Ascending aorta (tissue), 2 donors: ENCODE measurements around the gene GLG1. TPM values are rescaled to one million over a fixed set of nuclear protein-coding genes. Genes with fewer than 3 reads are reported as not detected.
A peak's percentile ranks its signal among the peaks of the same experiment; 100 is the strongest.

Source experiments
- DNase-seq, 2 donors: peaks; one replicate each; pipeline ENCODE4 v3.0.0-alpha.2; 2019; ENCODE audit warnings: low spot score in 2 of 2
- H3K27ac ChIP-seq, 2 donors: fragments of 200-600 bp; sonication (generic); one replicate each; pipeline ENCODE4 v1.5.1; 2016 to 2017; ENCODE audit warnings: mild to moderate bottlenecking in 1 of 2
- H3K27me3 ChIP-seq: fragments of 200-600 bp; sonication (generic); one replicate; pipeline ENCODE4 v1.5.1; 2017
- H3K36me3 ChIP-seq, 2 donors: fragments of 200-600 bp; sonication (generic); one replicate each; pipeline ENCODE4 v1.5.1; 2016
- H3K4me1 ChIP-seq, 2 donors: fragments of 200-600 bp; sonication (generic); one replicate each; pipeline ENCODE4 v1.5.1; 2016 to 2017; ENCODE audit warnings: mild to moderate bottlenecking in 1 of 2
- H3K4me3 ChIP-seq, 2 donors: fragments of 200-600 bp; sonication (generic); one replicate each; pipeline ENCODE4 v1.5.1; 2016 to 2017; ENCODE audit warnings: mild to moderate bottlenecking in 1 of 2
- H3K9me3 ChIP-seq, 2 donors: fragments of 200-600 bp; sonication (generic); one replicate each; pipeline ENCODE4 v1.5.1; 2016
- CTCF ChIP-seq, 3 experiments: fragments of 200-600 bp in 2 of 3; fragments of 450-650 bp in 1 of 3; sonication (generic) in 2 of 3; IDR thresholded peaks; one replicate each; pipeline ENCODE4 v1.5.1; 2016 to 2019; ENCODE audit warnings: antibody characterized with exemption in 3 of 3, mild to moderate bottlenecking in 1 of 3, moderate library complexity in 1 of 3
- intact Hi-C: fragments of 100-400 bp; cut with DNase I; formaldehyde crosslinking; loops from one replicate; pipeline ENCODE4 v1.15.1; 2023
- total RNA-seq: library from RNA; depleted of rRNA; stranded (reverse); fragments of >200 nt; gene quantifications from one replicate; pipeline ENCODE4 v1.1.0, GENCODE V29; 2016

Gene GLG1
- total RNA-seq, 1 donor from 2014 or later: 77.0 TPM

GRCh38 chr16:74455619-74456289 lies 151.2 kb downstream of the GLG1 start:
- TF ChIP-seq CTCF (IDR thresholded peaks at IDR 0.05): no peak
- Histone ChIP-seq H3K27me3 (no peaks in the 10 kb centered on the region), H3K36me3 (peaks cover 62 to 86% of the 10 kb centered on the region in 2 donors), H3K27ac (no peak overlapping the region), H3K4me1 (no peaks in the 10 kb centered on the region), H3K4me3 (no peak overlapping the region), H3K9me3 (no peaks in the 10 kb centered on the region)
- DNase-seq: no peak
- intact Hi-C loops: loop anchor here (10.0 kb wide), 1 partner anchor 169 kb away; no protein-coding TSS in a partner anchor

GRCh38 chr16:74455213-74455612 lies 151.7 kb downstream of the GLG1 start:
- Histone ChIP-seq H3K27me3 (no peaks in the 10 kb centered on the region), H3K36me3 (peaks cover 58 to 80% of the 10 kb centered on the region in 2 donors), H3K4me1 (no peaks in the 10 kb centered on the region), H3K9me3 (no peaks in the 10 kb centered on the region), H3K4me3 (no peak overlapping the region), H3K27ac (no peak overlapping the region)
- no peak for TF ChIP-seq CTCF (IDR thresholded peaks at IDR 0.05)
- no peak for DNase-seq
- intact Hi-C loops: loop anchor here (10.0 kb wide), 1 partner anchor 170 kb away; no protein-coding TSS in a partner anchor

GRCh38 chr16:74451951-74452758 lies 154.8 kb downstream of the GLG1 start:
- H3K27ac ChIP-seq: no peak overlapping the region

GRCh38 chr16:74450967-74451760 lies 155.8 kb downstream of the GLG1 start:
- no peak for TF ChIP-seq CTCF (IDR thresholded peaks at IDR 0.05)
- no peak for DNase-seq
- Histone ChIP-seq H3K4me1 (peaks cover 6 to 10% of the 10 kb centered on the region in 2 donors), H3K27ac (no peak overlapping the region), H3K9me3 (no peaks in the 10 kb centered on the region), H3K36me3 (peaks cover 26 to 51% of the 10 kb centered on the region in 2 donors), H3K27me3 (no peaks in the 10 kb centered on the region), H3K4me3 (no peak overlapping the region)
- intact Hi-C loops: loop anchor here (10.0 kb wide), 1 partner anchor 174 kb away; no protein-coding TSS in a partner anchor

More at GRCh38 chr16:74451951-74452758, 154.8 kb downstream of the GLG1 start:
- no peak for TF ChIP-seq CTCF (IDR thresholded peaks at IDR 0.05)
- no peak overlapping the region for H3K4me3 ChIP-seq
- H3K4me1 ChIP-seq: peaks cover 6 to 10% of the 10 kb centered on the region in 2 donors
- no peak for DNase-seq
- intact Hi-C loops: loop anchor here (10.0 kb wide), 1 partner anchor 173 kb away; no protein-coding TSS in a partner anchor
- peaks cover 36 to 57% of the 10 kb centered on the region in 2 donors for H3K36me3 ChIP-seq
- no peaks in the 10 kb centered on the region for H3K27me3 ChIP-seq
- no peaks in the 10 kb centered on the region for H3K9me3 ChIP-seq

GRCh38 chr16:74450236-74450635 lies 156.7 kb downstream of the GLG1 start:
- H3K27me3 ChIP-seq: no peaks in the 10 kb centered on the region
- H3K4me3 ChIP-seq: no peak overlapping the region
- no peak for TF ChIP-seq CTCF (IDR thresholded peaks at IDR 0.05)
- peaks cover 20 to 42% of the 10 kb centered on the region in 2 donors for H3K36me3 ChIP-seq
- DNase-seq: no peak
- peaks cover 6 to 10% of the 10 kb centered on the region in 2 donors for H3K4me1 ChIP-seq
- intact Hi-C loops: loop anchor here (10.0 kb wide), 1 partner anchor 175 kb away; no protein-coding TSS in a partner anchor
- no peaks in the 10 kb centered on the region for H3K9me3 ChIP-seq
- H3K27ac ChIP-seq: peak overlapping the region; percentile 65 to 77
